HUDEP-2 (cell line): Measurements from ENCODE around the gene TMEM17.
A peak's percentile ranks its signal among the peaks of the same experiment; 100 is the strongest.

Experiments
- DNase-seq, 76 experiments: peaks; one replicate each; lab custom pipeline; 2025; ENCODE audit not compliant: unreplicated experiment in 76 of 76; lab: John Stamatoyannopoulos, UW

The TMEM17 gene

DNA sequence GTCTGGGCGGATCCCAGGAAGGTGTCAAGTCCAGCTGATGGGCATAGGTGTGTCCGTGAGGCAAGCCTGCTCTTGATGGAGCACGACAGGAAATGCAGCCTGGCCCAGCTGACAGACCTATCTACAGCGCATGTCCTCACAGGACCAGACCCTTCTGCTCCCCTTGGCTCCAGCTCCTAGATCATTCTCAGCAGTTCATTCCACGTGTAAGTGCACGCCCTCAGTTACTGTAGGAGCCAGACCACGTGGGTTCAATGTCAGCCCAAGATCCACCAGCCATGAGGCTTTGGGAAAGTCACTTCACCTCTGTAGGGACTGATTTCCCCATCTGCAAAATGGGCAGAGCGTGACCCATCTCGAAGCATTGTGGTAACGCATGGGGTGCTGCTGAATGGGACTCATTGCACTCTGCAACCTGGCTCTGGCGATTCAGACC, 47.8 kb downstream of the TMEM17 start:
- DNase-seq, result no peak

DNA sequence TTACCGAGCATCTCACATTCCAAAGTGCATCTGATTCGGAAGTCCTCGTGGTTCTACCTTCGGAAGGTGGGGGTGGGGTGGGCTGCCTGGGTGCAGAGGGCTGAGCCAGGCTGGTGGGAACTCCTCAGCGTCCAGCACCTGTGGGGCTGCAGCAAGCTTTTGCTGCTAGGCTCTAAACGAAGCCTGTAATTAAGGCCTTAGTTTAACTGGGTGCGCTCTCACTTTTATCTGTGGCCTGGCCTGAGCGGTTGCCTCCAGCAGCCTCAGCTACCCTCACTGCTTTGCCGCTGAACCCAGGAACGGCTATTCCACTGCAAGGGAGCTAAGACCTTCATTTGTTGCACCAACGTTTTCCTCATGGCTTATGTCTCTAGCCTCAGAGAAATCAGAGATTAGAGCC, 48.4 kb downstream of the TMEM17 start:
- no peak for DNase-seq

DNA sequence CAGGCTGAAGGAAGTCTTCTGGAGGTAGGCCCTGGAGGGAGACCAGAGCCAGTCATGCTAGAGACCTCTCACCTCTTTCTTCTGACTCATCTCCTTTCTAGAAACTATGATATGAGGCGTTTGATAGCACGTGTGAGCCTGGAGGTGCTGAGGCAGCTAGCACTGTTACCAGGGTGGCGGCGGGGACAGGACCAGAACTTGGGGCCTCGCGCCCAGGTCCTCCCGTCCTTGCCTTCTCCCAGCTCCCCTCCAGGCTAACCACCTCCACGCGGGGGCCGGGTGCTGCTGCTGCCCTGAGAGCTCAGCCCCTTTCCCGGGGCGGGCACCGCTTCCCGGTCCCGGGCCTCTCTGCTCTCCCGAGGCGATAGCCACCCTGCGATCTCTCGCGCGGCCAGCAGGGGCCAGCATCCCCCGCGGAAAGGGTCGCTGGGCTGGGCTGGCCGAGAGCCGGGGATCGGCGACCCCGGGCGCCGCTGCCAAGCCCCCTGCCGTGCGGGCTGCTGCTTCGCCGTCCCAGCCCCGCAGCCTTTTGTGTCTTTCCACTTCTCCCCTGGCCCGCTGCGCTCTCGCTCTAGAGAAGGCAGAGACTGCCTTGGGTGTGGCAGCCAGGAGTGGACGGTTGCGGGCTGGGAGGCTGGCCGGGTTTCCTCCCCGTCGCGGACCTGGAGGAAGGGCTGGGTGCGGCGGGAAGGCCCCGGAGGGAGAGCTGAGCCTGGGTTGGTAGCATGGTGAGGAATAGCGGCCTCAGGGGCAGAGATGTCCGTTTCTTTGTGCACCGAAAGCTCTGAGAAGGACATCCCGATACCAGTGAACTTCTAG, 49.1 kb downstream of the TMEM17 start:
- DNase-seq, result peak in 49 of 76 experiments; percentile 2 to 56 (median 37)

DNA sequence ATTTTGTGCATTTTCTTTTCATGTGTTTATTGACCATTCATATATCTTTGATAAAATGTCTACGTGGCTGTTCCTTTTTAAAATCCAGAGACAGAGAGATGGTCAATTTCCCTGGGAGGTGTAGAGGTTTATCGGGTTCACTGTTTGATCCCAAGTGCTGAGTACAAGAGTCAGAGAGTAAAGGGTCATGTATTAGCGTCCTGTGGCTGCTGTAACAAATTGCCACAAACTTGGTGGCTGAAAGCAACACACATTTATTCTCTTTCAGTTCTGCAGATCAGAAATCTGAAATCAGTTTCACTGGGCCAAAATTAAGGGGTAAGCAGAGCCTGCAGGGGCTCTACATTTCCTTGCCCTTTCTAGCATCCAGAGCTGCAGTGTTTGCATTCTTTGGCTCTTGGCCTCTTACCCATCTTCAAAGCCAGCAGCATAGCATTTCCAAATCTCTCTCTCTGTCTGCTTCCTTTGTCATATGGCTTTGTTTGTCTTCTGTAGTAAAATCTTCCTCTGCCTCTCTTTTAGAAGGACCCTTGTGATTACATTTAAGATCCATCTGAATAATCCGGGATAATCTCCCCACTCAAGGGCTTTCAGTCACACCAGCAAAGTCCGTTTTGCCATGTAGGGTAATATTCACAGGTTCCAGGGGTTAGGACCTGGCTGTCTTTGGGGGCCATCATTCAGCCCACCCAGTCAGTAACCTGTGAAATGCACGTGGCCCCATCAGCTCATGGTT, 49.9 kb downstream of the TMEM17 start:
- DNase-seq, result no peak

DNA sequence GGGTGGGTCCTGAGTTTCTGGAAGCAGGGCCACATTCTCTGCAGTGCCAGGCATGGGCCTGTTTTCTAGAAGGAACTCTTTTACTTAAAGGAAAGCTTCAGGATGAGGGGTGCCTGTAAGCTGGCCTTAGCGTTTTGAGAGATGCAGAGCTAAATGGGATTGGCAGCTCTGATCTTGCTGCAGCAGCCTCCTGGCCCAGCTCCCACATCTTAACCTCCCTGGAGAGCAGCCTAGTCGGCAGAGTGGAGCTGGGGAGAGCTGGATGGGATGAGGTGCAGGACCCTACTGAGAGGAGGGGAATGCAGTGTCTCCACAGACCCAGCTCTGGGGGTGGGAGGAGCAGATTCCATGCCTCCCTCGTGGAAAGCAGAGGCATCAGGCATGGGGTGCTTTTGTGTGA, 52.0 kb downstream of the TMEM17 start:
- DNase-seq, result no peak

DNA sequence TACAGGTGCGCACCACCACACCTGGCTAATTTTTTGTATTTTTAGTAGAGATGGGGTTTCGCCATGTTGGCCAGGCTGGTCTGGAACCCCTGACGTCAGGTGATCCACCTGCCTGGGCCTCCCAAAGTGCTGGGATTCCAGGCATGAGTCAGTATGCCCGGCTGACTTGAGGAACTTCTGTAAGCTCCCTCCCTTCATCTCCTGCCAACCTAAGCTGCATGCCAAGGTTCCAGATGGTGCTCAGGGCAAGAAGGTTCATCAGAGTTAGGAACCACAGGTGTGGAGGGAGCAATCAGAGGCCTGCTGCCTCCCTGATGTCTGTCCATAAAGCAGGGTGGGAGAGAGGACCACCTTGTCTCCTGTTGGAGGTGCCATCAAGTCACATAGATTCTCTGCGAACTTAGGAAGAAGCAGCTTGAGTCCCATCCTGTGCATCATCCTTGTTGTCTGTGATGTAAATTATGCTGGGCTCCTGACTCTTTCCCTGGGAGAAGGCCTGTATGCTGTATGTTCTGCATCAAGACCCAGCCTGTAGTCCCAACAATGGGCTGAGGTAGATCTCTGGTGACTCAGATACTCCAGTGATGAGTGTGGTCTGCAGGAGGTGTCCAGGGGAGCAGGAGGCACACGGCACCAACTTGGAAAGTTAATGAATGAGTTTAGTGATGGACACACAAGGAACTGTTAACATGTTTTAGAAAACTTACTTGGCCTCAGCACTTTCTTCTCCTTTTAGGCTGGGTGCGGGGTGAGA, 53.1 kb downstream of the TMEM17 start:
- no peak for DNase-seq

DNA sequence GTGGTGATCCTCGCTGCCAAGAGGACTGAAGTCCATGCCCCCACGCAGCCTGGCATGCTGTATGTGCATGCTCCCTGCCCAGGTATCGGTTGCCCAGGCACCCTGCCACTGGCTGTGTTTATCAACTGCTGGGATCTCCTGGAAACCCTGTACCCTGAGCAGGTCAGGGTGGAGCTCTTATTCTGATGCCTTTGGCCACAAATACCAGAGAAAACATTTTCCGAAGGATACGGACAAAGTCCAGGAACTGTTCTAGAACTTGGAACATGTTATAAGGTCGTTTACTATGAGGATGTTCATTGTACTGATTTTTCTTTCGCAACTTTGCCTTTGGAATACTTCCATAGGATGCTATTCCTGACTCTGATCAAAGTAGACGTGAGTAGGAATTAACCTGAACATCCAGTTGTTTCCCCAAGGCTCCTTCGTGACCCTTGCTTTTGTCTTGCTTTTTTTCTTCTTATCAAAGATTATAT, 55.2 kb downstream of the TMEM17 start:
- no peak for DNase-seq
